NCI-H1105 (cell line): ENCODE data around the gene OR10C1.

Source experiments
- DNase-seq: peaks from one replicate; lab custom pipeline; 2025; lab: John Stamatoyannopoulos, UW

The OR10C1 gene

GRCh38 chr6:29478740-29479139 lies 39.6 kb downstream of the OR10C1 start:
- DNase-seq = no peak

GRCh38 chr6:29479560-29479959 lies 40.5 kb downstream of the OR10C1 start:
- DNase-seq = no peak

DNA sequence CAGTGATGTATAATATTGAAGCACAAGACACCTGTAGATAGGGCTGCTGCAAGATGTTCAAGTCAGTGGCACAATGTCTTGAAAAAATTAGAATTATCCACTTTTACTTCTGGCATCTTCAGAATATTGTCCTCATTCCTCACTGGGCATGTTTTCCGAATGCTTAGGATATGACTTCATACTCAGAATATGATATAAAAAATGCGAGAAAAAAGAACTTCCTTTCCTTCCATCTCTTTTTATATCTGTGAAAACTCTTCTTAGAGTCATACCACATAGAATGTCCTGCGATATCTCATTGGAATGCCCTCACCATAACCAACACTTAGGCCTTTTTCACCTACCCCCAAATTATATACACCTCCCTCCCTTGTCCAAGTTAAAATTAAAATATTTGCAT lies 44.1 kb downstream of the OR10C1 start:
- no peak for DNase-seq

GRCh38 chr6:29483735-29484134 lies 44.6 kb downstream of the OR10C1 start:
- no peak for DNase-seq

GRCh38 chr6:29486577-29486976 lies 47.5 kb downstream of the OR10C1 start:
- DNase-seq = no peak

DNA sequence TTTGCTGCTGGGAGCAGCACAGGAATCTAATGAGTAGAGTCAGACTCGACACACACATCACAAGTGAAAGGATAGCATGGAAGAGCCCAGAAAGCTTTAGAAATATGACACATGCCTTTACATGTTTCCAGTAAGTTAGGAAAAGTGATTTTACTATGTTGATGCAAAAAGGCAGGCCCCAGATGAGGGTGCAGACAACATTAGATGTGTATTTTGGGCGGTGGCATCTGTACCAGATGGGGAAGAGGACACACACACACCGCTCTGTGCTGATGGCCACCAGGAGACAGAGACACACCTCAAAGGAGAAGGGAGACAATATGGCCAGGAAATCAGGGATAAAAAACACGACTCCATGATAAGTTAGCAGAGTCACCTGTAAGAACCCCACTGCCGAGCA lies 48.0 kb downstream of the OR10C1 start:
- no peak for DNase-seq

DNA sequence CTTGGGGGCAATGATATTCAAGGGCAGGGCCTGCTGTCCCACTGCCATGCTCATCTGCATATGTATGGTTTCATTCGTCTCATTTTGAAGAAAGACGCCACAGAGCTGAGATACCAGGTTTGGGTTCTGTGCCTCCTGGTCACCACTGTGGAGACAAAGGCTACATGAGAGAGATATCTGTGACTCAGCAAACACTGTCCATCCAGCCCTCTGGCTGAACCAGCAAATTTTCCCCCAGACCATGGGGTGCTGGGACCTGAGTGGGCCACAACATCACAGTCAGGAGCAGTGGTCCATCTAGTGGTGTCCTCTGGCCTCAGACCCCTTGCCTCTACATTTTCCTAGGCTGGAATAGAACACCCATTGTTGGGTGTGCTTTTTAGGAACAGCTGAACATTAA lies 48.6 kb downstream of the OR10C1 start, which contains the start of gene MAS1L:
Gene MAS1L (minus strand): TSS at position 297 of the 400 bp plus-strand sequence. CDS start 54 bp downstream, at position 243.
- DNase-seq = no peak

- no peak for DNase-seq
These were observed 49.8 kb downstream of the OR10C1 start for GRCh38 chr6:29488874-29489273.

GRCh38 chr6:29489286-29489685 lies 50.2 kb downstream of the OR10C1 start:
- no peak for DNase-seq

GRCh38 chr6:29490055-29490454 lies 50.9 kb downstream of the OR10C1 start:
- no peak for DNase-seq

DNA sequence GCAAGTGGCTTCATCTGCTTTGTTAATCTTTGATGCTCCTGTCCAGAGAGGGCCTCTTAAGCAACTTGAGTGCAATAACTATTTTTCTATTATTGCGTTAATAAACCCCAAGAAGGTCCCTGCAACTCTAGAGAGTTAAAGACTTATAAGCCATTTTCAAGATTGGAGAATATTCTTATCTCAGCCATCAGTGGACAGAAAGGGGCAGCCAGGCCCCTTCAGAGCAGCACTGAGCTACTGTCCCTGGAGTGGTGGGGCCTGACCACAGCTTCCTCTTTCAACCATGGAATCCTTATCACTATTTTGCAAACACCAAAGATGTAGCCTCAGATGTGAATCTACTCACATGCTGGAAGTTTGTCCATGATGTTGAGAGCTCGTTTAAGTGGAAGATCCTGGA lies 51.4 kb downstream of the OR10C1 start:
- no peak for DNase-seq
